Stimulated activated CD8-positive, alpha-beta memory T cell treated with anti-CD3 and anti-CD28 coated beads, Interleukin-12 subunit alpha, Interleukin-12 subunit beta, amount 100 ng/mL, for 24 hours (primary cell): ENCODE data around the gene GRAMD1B.

ENCODE experiments used
- DNase-seq: peaks from one replicate; pipeline ENCODE4 v3.0.0-alpha.2; 2020; ENCODE audit errors: extremely low read depth

Gene GRAMD1B

DNA sequence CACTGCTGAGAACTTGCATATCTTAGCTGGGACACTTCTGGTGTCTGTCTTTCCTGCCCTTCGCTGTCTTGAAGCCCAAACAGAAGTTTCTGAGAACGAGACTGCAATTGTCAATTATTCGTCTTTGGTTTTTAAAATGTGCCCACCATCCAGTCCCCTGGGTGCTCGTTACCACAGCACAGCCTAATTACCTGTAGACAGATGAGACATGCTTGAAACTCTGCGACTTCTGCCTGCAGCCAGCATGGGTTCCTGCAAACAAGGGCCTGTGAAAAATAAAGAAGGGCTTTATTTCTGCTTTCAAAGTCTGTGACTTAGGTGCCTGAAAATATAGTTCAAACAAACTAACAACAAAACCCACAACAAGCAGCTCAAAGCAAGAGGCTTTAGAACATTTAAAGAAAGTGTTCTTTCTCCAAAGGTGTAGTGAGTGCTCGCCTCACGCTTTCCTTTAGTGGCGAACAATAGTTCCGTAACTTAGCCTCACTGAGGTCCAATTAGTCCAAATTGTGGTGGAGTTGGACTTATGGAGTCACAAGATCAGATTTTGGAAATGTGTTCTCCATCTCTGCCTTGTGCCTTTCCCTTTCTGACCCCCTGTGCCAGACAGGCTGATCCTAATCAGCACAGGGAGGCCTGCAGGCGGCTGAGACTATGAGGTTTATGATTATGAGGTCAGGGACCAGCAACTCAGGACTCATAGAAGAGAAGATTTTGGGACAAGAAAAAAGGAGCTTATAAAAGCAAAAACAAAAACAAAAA, 20.4 kb upstream of the GRAMD1B start:
- DNase-seq = no peak

DNA sequence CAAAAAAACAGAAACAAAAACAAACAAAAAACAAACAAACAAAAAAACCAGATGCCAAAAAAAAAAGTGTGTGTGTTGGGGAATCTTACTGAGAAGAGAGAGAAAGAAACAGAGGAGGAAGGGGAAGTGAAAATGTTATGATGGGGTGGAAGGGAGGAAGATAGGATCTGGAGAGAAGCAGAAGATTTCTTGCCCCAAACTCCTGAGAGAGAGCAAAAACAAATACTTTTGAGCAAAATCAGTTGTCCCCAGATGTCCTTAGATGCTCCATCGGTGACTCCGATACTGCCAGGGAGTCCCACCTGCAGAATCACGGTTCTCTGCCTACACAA, 19.9 kb upstream of the GRAMD1B start:
- DNase-seq = no peak

DNA sequence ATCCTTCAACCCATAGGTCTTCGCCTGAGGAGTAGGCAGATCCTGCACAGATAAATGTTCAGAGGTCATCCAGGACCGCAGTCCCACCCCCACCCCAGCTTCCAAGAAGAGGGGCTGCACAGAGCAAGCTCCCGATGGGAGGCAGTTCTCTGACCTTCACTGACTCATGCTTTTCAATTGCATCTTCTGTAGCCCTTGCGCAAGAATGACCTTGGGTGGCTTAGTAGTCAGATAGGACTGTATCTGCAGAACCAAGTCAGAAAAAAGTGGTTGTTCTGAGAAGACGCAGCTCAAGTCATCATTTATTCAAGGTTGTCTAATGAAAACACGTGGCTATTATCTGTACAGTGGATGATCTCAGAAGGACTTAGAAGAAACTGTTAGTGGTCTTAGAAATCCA, 16.4 kb upstream of the GRAMD1B start:
- DNase-seq = no peak

DNA sequence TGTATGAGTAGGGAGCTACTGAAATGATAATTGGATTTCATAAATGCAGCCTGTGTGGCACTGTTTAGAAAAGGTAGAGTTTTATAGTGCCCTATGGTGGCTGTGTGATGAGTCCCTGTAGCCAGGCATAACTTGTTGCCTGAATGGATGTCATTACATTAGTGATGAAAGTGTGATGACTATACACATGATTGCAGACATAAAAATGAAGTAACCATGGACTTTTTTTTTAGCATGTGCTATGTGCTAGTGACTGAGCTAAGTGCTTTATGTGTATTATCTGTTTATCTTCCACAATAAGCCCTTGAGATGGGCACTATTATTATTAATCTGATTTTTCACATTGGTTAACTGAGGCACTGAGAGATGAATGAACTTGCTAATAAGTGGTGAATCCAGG, 13.5 kb upstream of the GRAMD1B start:
- DNase-seq = no peak

DNA sequence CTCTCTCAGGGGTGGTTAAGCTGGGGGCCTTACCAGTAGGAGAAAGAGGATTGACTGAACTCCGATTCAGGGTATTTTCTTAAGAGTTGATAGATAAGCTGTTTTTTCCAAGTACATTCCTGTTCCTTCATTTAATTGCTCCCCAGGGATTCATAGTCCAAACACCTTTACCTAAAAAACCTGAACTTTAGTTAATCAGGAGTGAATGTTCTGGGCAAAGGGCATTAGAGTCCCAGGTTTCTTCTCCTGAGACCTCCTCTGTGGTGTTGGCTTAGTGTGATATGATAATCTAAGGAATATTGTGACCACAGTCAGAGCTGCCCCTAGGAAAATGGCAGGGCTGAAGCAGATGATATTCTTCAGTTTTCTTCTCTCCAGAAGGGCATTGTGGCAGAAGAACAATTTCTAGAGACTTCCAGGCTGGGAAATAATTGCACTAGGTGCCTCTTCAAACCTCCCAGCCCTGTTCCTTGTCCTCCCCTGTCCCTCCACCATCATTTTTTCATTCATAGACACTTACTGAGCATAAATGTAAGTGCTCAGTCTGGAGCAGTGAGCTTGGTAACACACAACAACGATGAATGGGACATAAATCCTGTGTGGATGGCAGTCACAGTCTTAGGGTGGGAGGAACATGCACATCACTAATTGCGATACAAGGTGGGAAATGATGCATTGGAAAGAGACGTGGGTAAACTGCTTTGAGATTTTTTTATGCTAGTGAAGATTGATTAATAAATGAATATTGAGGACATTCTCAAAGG, 11.5 kb upstream of the GRAMD1B start:
- DNase-seq = no peak

DNA sequence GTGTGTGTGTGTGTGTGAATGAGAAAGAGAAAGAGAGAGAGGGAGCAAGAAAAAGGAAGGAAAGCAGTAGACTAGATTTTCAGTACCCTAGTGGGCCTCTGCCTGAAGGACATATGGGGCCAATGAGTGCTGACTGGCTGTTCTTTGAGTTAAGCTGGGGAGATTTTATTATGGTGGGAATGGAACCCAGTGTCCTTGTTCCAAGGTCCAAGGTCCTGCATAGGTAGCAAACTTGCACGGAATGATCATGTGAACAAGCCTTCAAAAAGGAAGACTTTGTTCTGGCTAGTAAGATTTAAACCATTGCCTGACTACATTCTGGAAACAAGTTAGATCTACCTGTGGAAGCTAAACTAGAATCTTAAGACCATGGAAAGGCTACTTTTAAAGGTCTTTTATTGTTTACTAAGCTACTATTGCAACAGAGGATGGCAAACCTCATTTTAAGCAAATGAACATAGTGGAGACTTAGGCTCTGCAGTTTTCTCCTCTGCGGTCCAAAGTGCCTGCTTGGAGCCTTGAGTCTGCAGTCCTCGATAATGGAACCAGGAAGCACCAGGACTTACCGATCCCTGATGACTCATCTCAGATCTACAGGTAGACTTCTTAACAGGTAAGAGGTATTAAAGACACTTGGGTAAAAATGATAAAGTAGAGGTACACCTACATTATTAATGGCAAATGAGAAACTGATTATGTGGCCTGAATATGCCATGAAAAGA, 10.2 kb upstream of the GRAMD1B start:
- no peak for DNase-seq

DNA sequence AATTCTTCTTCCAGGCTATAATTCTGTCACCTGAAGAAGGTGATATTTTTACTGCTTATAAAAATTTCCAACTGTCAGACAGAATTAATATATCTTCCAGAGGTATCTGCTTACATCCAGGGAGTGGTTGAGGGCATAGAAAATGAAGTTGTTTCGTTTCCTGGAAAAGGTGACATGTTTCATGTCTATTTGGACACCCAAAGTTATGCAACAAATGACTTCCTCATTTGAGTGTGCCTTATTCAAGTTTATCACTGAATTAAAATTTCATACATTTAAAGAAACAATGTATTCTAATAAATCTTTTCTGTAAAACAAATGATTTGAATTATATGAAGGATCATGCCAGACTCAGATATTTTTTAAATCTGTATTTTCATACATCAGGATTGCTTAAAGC, 8.5 kb upstream of the GRAMD1B start:
- DNase-seq = no peak

DNA sequence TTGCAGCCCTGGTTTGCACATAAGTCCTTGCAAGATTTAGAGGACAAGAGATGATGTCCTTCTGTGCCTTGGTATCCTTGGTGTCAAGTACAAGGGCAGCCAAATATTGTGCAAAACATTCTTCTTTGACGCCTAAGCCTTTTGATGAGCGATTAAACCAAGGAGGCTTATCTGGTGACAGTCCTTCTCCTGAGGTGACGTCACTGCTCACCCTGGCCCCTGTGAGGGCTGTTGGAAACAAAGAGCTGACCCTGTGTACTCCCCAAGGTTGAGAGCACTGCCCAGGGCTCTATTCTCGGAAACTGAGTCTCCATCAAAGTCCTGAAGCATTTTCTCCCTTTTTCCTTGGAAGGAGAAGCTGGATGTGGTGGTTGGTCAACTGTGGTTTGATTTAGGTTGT, 4.7 kb upstream of the GRAMD1B start:
- DNase-seq = no peak

DNA sequence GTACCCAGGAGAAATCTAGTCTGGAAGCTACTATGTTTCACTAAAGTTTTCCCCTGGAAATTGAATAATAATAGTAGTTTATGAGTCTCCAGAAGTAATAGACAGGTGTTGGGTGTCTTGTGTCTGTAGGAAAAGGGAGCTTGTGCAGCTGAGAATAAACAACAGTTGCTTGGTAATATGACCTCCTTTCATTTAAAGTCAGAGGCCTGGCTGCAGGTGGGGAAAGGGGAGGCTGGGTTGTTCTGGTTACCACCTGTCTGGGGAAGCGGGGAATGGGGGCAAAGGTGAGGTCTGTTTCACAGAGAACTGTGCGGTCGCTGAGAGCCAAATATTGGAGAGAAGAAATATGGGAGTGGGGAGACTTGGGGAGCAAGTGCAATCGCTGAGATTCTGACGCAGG, 3.3 kb upstream of the GRAMD1B start:
- DNase-seq = no peak

DNA sequence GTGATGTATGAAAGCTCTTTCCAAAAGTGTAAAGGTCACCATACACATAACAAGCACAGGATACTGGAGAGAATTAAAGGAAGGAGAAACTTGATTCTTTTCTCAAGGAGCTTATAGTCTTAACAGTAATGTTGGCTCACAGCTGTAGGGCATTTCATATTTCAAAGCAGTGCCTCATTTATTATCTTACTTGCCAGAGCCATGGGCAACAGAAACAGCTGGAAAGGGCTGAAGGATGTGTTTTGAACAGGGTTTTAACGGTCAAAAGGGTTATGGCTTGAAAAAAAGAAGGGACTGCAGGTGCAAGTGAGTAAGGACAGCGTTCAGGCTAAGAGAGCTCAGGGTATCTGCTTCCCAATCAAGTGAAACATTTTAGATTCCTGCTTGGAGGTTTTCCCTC, 2.7 kb upstream of the GRAMD1B start:
- no peak for DNase-seq

DNA sequence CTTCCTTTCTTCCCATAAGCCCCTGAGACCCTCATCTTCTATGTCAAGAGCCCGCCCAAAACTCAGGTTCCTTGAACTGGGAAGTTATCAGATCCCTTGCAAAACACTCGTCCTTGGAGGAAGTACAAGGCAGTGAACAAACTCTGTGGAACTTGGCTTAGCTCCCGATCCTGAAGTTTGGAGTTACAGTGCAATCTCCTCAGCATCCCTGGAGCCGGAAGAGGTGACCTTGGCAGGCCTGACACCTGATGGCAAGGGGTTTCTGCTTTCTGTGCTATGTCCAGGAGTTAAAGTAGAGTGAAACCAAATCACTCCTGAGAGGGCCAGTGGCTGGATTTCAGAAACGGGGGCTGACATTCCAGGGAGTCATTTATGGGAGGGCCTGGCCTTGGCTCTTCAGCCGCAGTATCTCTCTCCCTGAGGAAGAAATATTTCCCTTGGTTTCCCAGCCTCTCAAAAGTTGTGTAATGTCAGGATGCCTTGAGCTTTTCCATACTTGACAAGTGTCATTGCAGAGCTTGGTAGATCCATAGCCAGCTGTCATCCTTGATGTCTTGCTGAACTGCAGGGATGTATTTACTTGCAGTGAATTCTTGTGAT, 1.9 kb upstream of the GRAMD1B start:
- DNase-seq = no peak

DNA sequence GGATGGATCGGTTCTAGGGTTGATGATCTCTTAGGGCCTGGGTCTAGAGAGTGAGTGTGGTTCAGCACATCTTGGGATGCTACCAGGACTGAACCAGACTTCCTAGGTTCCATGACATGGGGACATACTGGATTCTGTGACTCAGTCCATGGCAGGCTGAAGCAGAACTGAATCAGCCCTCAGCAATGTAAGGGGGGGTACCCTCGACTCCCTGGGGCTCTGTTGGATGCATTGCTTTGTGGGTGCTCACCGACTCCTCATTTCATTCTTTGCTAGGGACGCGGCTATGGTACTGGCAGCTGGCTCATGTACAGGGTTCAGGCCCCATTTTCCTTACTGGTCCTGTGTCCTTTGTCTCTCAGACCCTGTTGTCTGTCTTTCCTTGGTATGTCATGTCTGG, 733 bp upstream of the GRAMD1B start:
- DNase-seq = no peak

DNA sequence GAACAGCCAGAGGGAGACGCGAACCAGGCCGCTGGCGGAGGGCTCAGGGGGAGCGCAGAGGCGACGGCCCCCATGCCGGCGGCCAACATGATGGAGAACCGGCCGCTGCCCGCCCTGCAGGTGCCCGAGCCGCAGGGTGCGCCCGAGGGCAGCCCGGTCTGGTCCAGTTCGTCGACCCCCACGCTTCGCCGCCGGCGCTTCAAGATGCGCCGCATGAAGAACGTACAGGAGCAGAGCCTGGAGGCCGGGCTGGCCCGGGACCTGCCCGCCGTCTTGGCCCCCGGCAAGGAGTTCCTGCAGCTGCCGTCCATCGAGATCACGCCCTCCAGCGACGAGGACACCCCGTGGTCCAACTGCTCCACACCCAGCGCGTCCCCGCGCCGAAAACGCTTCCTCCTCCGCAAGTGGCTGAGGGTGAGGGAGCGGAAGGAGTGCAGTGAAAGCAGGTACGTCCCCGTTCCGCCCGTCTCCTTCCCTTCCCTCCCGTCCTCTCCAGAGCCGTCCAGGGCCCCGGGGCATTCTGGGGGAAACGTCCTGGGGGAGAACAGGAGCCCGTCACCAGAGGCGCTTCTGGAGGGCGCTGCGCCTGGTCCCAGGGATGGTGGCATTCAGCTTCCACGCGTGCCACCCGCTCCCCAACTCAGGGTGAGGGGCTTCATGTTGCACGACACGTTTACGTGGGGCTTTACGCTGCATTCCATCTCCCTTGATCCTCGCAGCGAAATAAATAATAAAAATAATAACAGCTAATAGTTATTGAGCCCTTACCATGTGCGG, 840 bp downstream of the GRAMD1B start:
- no peak for DNase-seq

DNA sequence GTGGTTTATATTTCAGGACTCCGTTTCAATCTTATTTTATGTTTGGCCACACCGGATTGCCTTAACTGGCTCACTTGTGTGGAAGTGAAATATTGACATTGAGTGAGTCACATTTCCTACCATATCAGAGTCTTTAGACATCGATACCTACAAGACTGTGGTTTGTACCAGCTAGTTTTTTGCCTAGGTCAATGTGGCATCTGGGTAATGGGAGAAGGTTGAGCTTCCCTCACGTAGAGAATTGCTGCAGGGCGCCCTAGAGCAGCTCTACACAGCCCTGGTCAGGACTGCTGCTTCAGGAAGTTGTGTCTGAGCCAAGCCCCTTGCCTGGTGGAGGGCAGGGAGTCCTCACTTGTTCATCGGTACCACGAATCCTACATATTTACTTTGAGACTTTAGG, 1.6 kb downstream of the GRAMD1B start:
- no peak for DNase-seq

DNA sequence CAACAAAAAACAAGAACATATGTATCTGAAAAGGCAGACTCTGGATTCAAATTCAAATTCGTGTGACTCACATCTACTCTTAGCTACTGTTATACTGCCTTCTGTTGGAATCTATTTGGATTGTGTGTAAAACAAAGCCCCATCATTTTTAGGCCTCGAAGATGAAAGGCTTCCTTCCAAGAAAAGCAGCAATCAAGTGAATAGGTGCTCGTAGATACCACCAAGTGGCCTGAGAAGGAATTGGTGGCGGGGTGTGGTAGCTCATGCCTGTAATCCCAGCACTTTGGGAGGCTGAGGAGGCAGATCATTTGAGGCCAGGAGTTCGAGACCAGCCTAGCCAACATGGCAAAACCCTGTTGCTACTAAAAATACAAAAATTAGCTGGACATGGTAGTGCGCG, 4.2 kb downstream of the GRAMD1B start:
- DNase-seq = no peak

DNA sequence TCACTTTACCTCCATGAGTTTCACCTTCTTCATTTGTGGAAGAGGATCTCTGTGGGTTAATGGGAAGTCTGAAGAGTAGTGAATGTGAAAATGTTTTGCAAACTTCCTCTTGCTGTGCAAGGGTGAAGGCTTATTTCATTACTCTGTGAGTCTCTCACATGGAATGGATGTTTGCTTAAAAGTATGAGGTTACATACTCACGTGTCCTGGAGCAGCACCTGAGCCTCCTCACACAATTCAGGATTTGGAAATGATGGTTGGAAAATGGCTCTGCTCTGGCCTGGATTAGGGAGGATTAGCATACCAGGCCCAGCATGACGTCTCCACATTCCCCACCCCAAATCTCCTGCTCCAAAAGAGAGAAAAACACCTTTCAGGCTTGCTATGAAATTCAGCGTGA, 4.8 kb downstream of the GRAMD1B start:
- no peak for DNase-seq

DNA sequence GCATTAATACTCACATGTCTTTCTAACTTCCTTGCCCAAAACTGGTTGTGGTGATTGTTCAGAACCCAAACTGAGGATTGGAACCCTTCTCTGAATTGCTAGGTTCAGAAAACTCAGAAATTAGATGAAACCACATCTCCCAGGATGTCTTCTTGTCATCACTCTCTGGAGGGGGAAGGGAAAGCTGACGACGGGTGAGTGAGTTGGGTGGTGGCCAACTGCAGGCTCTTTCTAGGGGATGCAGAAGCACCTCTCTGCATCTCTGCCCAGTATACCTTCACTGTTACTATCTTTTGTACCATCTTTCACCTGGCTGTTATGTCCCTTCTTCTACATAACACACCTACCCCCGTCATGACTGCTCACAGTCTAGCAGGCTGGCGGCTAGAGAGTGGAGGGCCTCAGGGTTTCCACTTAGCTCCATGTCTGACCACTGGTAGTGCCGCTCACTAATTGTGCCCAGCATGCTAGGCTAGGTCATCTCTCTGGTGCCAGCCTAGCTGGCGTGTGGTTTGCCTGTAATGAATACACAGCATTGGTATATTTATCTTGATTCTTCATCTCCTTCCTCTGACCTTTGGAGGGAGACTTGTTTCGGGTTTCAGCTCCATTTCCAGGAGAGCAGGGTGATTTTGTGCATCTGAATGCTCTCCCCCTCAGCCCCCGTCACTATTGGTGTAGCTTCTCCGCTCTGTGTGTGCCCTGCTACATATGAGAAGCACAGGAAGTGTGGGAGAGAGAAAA, 7.3 kb downstream of the GRAMD1B start:
- DNase-seq = no peak

DNA sequence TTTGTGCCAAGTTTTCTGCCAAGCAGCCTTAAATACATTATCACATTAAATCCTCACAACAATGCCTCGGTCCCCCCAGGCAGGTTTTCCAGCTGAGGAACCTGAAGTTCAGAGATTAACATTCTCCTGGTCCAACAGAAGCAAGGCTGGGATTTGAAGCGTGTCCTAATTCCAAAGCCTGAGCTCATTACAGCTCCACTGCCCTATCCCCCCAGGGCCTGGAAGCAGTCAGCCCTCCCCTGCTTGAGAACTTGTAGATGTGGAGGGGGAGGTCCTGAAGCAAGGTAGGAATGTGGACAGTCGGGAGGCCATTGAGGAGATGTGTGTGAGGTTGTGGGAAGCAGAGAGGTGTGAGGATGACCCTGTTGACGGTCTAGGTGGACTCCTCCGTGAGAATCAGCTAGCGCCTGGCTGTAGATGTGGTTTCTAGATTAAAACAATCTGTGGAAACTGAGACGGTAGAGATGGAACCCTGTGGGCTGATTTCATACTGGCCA, 8.1 kb downstream of the GRAMD1B start:
- no peak for DNase-seq

DNA sequence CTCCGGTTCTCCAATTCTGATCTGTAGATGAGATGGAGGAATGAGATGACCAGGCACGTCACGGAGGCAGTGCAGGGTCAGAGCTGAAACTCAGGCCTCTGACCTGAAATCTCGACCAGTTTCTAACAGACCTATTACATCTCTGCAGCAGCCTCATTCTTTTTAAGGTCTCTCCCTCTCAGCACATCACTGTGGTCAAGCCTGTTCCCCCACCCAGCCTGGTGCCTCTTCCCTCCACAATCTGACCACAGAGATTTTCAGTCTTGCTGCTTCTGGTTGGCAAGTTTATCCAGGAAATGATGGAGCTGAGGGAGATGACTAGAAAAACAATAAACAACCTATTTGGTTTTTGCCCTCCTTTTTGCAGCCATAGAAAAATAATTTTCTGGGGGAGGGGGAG, 9.5 kb downstream of the GRAMD1B start:
- no peak for DNase-seq

DNA sequence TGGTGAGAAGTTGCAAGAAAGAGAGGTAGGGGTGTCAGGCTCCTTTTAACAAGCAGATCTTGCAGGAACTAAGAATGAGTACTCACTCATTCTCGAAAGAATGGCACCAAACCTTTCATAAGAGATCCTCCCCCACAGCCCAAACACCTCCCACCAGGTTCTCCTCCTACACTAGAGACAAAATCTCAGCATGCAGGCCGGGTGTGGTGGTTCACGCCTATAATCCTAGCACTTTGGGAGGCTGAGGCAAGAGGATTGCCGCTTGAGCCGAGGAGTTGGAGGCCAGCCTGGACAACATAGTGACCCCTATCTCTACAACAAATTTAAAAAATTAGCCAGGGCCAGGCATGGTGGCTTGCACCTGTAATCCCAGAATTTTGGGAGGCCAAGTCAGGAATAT, 11.1 kb downstream of the GRAMD1B start:
- DNase-seq = no peak
